GM19023 (cell line): ENCODE measurements around the gene TRIM34.
"Not testable (repeated sequence)": the region's sequence is repeated elsewhere in the genome, so short reads cannot be mapped to it uniquely, and the experiment has no call there.

ENCODE experiments used
- ATAC-seq: cut with Tn5 transposase; IDR thresholded peaks from one replicate; pipeline ENCODE4 v1.9.1; 2021; ENCODE audit warnings: mild to moderate bottlenecking, moderate library complexity; ENCODE audit not compliant: unreplicated experiment

The TRIM34 gene

GRCh38 chr11:5683620-5684019 lies 58.8 kb downstream of the TRIM34 start:
- ATAC-seq, result not testable (repeated sequence)

- ATAC-seq, result peak; percentile 6
These were observed 59.3 kb downstream of the TRIM34 start for GRCh38 chr11:5684036-5684645.

GRCh38 chr11:5684646-5685362 lies 60.0 kb downstream of the TRIM34 start, which contains the start of gene TRIM5:
Gene TRIM5 (minus strand): TSS chr11:5685074. CDS start chr11:5680177, 4,897 bp downstream.
- peak; percentile 81 for ATAC-seq

- no peak for ATAC-seq
These were observed 61.6 kb downstream of the TRIM34 start for GRCh38 chr11:5686426-5686825.

GRCh38 chr11:5688482-5688881 lies 63.7 kb downstream of the TRIM34 start:
- ATAC-seq, result no peak

GRCh38 chr11:5689551-5689983 lies 64.8 kb downstream of the TRIM34 start, which contains the start of gene TRIM22:
Gene TRIM22 (plus strand): TSS chr11:5689790. CDS start chr11:5696233, 6,443 bp downstream.
- ATAC-seq, result peak; percentile 68

- ATAC-seq, result no peak
These were observed 65.4 kb downstream of the TRIM34 start for GRCh38 chr11:5690216-5690615.

GRCh38 chr11:5690736-5691135 lies 65.9 kb downstream of the TRIM34 start:
- ATAC-seq, result no peak

GRCh38 chr11:5691238-5691963 lies 66.6 kb downstream of the TRIM34 start:
- ATAC-seq, result not testable (repeated sequence)

GRCh38 chr11:5691964-5692361 lies 67.2 kb downstream of the TRIM34 start:
- ATAC-seq, result no peak
